ENCODE data around the gene UTP3.
"Not testable (repeated sequence)": the region's sequence is repeated elsewhere in the genome, so short reads cannot be mapped to it uniquely, and the experiment has no call there.

UTP3 gene

GRCh38 chr4:70721747-70722146 lies 33.4 kb downstream of the UTP3 start, which contains the start of gene RUFY3:
TSS of gene RUFY3 (plus strand) at chr4:70721964. CDS start at chr4:70722574, 610 bp downstream.
- H3K4me1 ChIP-seq (ENCODE audit: control insufficient read depth, low read depth, low read length) = peaks cover 6% of the 10 kb centered on the region
- no peaks in the 10 kb centered on the region for H3K9me3 ChIP-seq (ENCODE audit: control insufficient read depth, low read depth, low read length)
- no peak within 1 kb of the TSS for H3K9ac ChIP-seq (ENCODE audit: low read length)
- no peaks in the 10 kb centered on the region for H3K27me3 ChIP-seq (ENCODE audit: control insufficient read depth, insufficient read depth, low read length)
- H3K27ac ChIP-seq (ENCODE audit: low read length) = no peak within 1 kb of the TSS
- H3K4me3 ChIP-seq (ENCODE audit: low read length) = no peak within 1 kb of the TSS
- H3K36me3 ChIP-seq (ENCODE audit: control insufficient read depth, low read depth, low read length) = no peaks in the 10 kb centered on the region

GRCh38 chr4:70722199-70722791 lies 34.0 kb downstream of the UTP3 start:
- Histone ChIP-seq H3K27me3 (ENCODE audit: control insufficient read depth, insufficient read depth, low read length) (no peaks in the 10 kb centered on the region), H3K4me1 (ENCODE audit: control insufficient read depth, low read depth, low read length) (peaks cover 6% of the 10 kb centered on the region), H3K9ac (ENCODE audit: low read length) (no peak overlapping the region), H3K9me3 (ENCODE audit: control insufficient read depth, low read depth, low read length) (no peaks in the 10 kb centered on the region), H3K4me3 (ENCODE audit: low read length) (no peak overlapping the region), H3K36me3 (ENCODE audit: control insufficient read depth, low read depth, low read length) (no peaks in the 10 kb centered on the region), H3K27ac (ENCODE audit: low read length) (no peak overlapping the region)

GRCh38 chr4:70724463-70724862 lies 36.1 kb downstream of the UTP3 start:
- Histone ChIP-seq H3K27ac (ENCODE audit: low read length) (no peak overlapping the region), H3K9ac (ENCODE audit: low read length) (no peak overlapping the region), H3K4me1 (ENCODE audit: control insufficient read depth, low read depth, low read length) (peaks cover 6% of the 10 kb centered on the region), H3K27me3 (ENCODE audit: control insufficient read depth, insufficient read depth, low read length) (no peaks in the 10 kb centered on the region), H3K9me3 (ENCODE audit: control insufficient read depth, low read depth, low read length) (no peaks in the 10 kb centered on the region), H3K36me3 (ENCODE audit: control insufficient read depth, low read depth, low read length) (no peaks in the 10 kb centered on the region), H3K4me3 (ENCODE audit: low read length) (no peak overlapping the region)

- H3K4me1 ChIP-seq (ENCODE audit: control insufficient read depth, low read depth, low read length) = peaks cover 6% of the 10 kb centered on the region
- H3K9me3 ChIP-seq (ENCODE audit: control insufficient read depth, low read depth, low read length) = no peaks in the 10 kb centered on the region
- no peak overlapping the region for H3K27ac ChIP-seq (ENCODE audit: low read length)
- no peak overlapping the region for H3K9ac ChIP-seq (ENCODE audit: low read length)
- H3K27me3 ChIP-seq (ENCODE audit: control insufficient read depth, insufficient read depth, low read length) = no peaks in the 10 kb centered on the region
- H3K4me3 ChIP-seq (ENCODE audit: low read length) = no peak overlapping the region
- no peaks in the 10 kb centered on the region for H3K36me3 ChIP-seq (ENCODE audit: control insufficient read depth, low read depth, low read length)
These were observed 37.3 kb downstream of the UTP3 start for GRCh38 chr4:70725633-70726032.

- H3K9me3 ChIP-seq (ENCODE audit: control insufficient read depth, low read depth, low read length); H3K4me3 ChIP-seq (ENCODE audit: low read length); H3K27me3 ChIP-seq (ENCODE audit: control insufficient read depth, insufficient read depth, low read length); H3K4me1 ChIP-seq (ENCODE audit: control insufficient read depth, low read depth, low read length); H3K9ac ChIP-seq (ENCODE audit: low read length); H3K36me3 ChIP-seq (ENCODE audit: control insufficient read depth, low read depth, low read length); H3K27ac ChIP-seq (ENCODE audit: low read length): not testable (repeated sequence)
These were observed 38.2 kb downstream of the UTP3 start for GRCh38 chr4:70726515-70726914.

- H3K4me1 ChIP-seq (ENCODE audit: control insufficient read depth, low read depth, low read length) = no peaks in the 10 kb centered on the region
- no peaks in the 10 kb centered on the region for H3K27me3 ChIP-seq (ENCODE audit: control insufficient read depth, insufficient read depth, low read length)
- H3K36me3 ChIP-seq (ENCODE audit: control insufficient read depth, low read depth, low read length) = no peaks in the 10 kb centered on the region
- no peaks in the 10 kb centered on the region for H3K9me3 ChIP-seq (ENCODE audit: control insufficient read depth, low read depth, low read length)
- H3K4me3 ChIP-seq (ENCODE audit: low read length) = no peak overlapping the region
- H3K27ac ChIP-seq (ENCODE audit: low read length) = no peak overlapping the region
- no peak overlapping the region for H3K9ac ChIP-seq (ENCODE audit: low read length)
These were observed 39.8 kb downstream of the UTP3 start for GRCh38 chr4:70728091-70728490.

- H3K36me3 ChIP-seq (ENCODE audit: control insufficient read depth, low read depth, low read length); H3K27me3 ChIP-seq (ENCODE audit: control insufficient read depth, insufficient read depth, low read length); H3K27ac ChIP-seq (ENCODE audit: low read length); H3K9me3 ChIP-seq (ENCODE audit: control insufficient read depth, low read depth, low read length); H3K4me3 ChIP-seq (ENCODE audit: low read length); H3K9ac ChIP-seq (ENCODE audit: low read length); H3K4me1 ChIP-seq (ENCODE audit: control insufficient read depth, low read depth, low read length): not testable (repeated sequence)
These were observed 44.5 kb downstream of the UTP3 start for GRCh38 chr4:70732878-70733277.

- no peaks in the 10 kb centered on the region for H3K27me3 ChIP-seq (ENCODE audit: control insufficient read depth, insufficient read depth, low read length)
- H3K4me3 ChIP-seq (ENCODE audit: low read length) = no peak overlapping the region
- H3K36me3 ChIP-seq (ENCODE audit: control insufficient read depth, low read depth, low read length) = no peaks in the 10 kb centered on the region
- peak overlapping the region; percentile 4 for H3K9ac ChIP-seq (ENCODE audit: low read length)
- no peaks in the 10 kb centered on the region for H3K4me1 ChIP-seq (ENCODE audit: control insufficient read depth, low read depth, low read length)
- H3K9me3 ChIP-seq (ENCODE audit: control insufficient read depth, low read depth, low read length) = no peaks in the 10 kb centered on the region
- no peak overlapping the region for H3K27ac ChIP-seq (ENCODE audit: low read length)
These were observed 46.0 kb downstream of the UTP3 start for GRCh38 chr4:70734168-70734954.

- Histone ChIP-seq H3K4me1 (ENCODE audit: control insufficient read depth, low read depth, low read length) (no peaks in the 10 kb centered on the region), H3K27ac (ENCODE audit: low read length) (no peak overlapping the region), H3K9ac (ENCODE audit: low read length) (no peak overlapping the region), H3K27me3 (ENCODE audit: control insufficient read depth, insufficient read depth, low read length) (no peaks in the 10 kb centered on the region), H3K4me3 (ENCODE audit: low read length) (no peak overlapping the region), H3K36me3 (ENCODE audit: control insufficient read depth, low read depth, low read length) (no peaks in the 10 kb centered on the region), H3K9me3 (ENCODE audit: control insufficient read depth, low read depth, low read length) (no peaks in the 10 kb centered on the region)
These were observed 46.6 kb downstream of the UTP3 start for GRCh38 chr4:70734971-70735370.

- H3K9me3 ChIP-seq (ENCODE audit: control insufficient read depth, low read depth, low read length); H3K4me1 ChIP-seq (ENCODE audit: control insufficient read depth, low read depth, low read length); H3K27ac ChIP-seq (ENCODE audit: low read length); H3K4me3 ChIP-seq (ENCODE audit: low read length); H3K36me3 ChIP-seq (ENCODE audit: control insufficient read depth, low read depth, low read length); H3K27me3 ChIP-seq (ENCODE audit: control insufficient read depth, insufficient read depth, low read length); H3K9ac ChIP-seq (ENCODE audit: low read length): not testable (repeated sequence)
These were observed 47.6 kb downstream of the UTP3 start for GRCh38 chr4:70735915-70736314.

GRCh38 chr4:70737006-70737405 lies 48.7 kb downstream of the UTP3 start:
- Histone ChIP-seq H3K36me3 (ENCODE audit: control insufficient read depth, low read depth, low read length) (no peaks in the 10 kb centered on the region), H3K4me3 (ENCODE audit: low read length) (no peak overlapping the region), H3K4me1 (ENCODE audit: control insufficient read depth, low read depth, low read length) (peaks cover 7% of the 10 kb centered on the region), H3K9me3 (ENCODE audit: control insufficient read depth, low read depth, low read length) (no peaks in the 10 kb centered on the region), H3K27me3 (ENCODE audit: control insufficient read depth, insufficient read depth, low read length) (no peaks in the 10 kb centered on the region), H3K9ac (ENCODE audit: low read length) (no peak overlapping the region), H3K27ac (ENCODE audit: low read length) (no peak overlapping the region)

GRCh38 chr4:70737409-70737808 lies 49.1 kb downstream of the UTP3 start:
- Histone ChIP-seq H3K36me3 (ENCODE audit: control insufficient read depth, low read depth, low read length) (no peaks in the 10 kb centered on the region), H3K27ac (ENCODE audit: low read length) (no peak overlapping the region), H3K27me3 (ENCODE audit: control insufficient read depth, insufficient read depth, low read length) (no peaks in the 10 kb centered on the region), H3K4me3 (ENCODE audit: low read length) (no peak overlapping the region), H3K9ac (ENCODE audit: low read length) (no peak overlapping the region), H3K4me1 (ENCODE audit: control insufficient read depth, low read depth, low read length) (peaks cover 11% of the 10 kb centered on the region), H3K9me3 (ENCODE audit: control insufficient read depth, low read depth, low read length) (no peaks in the 10 kb centered on the region)

All from iPS-18a (cell line).